GDM1 (cell line): ENCODE measurements around the gene DYNC1I2.
A peak's percentile ranks its signal among the peaks of the same experiment; 100 is the strongest.

Source experiments
- DNase-seq: peaks from one replicate; lab custom pipeline; 2025; lab: John Stamatoyannopoulos, UW

DYNC1I2 gene

GRCh38 chr2:171778515-171778914 is 91.2 kb downstream of the DYNC1I2 start:
- DNase-seq = no peak

- no peak for DNase-seq
Measured at GRCh38 chr2:171785450-171785849, 98.2 kb downstream of the DYNC1I2 start.

- DNase-seq = no peak
Measured at GRCh38 chr2:171787333-171788072, 100.2 kb downstream of the DYNC1I2 start.

GRCh38 chr2:171788316-171788993 is 101.2 kb downstream of the DYNC1I2 start:
- no peak for DNase-seq

- no peak for DNase-seq
Measured at GRCh38 chr2:171789956-171790355, 102.7 kb downstream of the DYNC1I2 start.

- no peak for DNase-seq
Measured at GRCh38 chr2:171791361-171791760, 104.1 kb downstream of the DYNC1I2 start.

- DNase-seq = no peak
Measured at GRCh38 chr2:171792157-171792556, 104.9 kb downstream of the DYNC1I2 start.

- DNase-seq = no peak
Measured at GRCh38 chr2:171792886-171793580, 105.8 kb downstream of the DYNC1I2 start.

- peak; percentile 16 for DNase-seq
Measured at GRCh38 chr2:171793691-171794678, 106.7 kb downstream of the DYNC1I2 start.

GRCh38 chr2:171794918-171795317 is 107.6 kb downstream of the DYNC1I2 start:
- no peak for DNase-seq
